ENCODE data around the gene PTPRD. TPM values are rescaled to one million over a fixed set of nuclear protein-coding genes. Genes with fewer than 3 reads are reported as not detected.

Gene PTPRD
- total and polyA plus RNA-seq, 5 donors from 2014 or later = 0.47 TPM; not detected in 4

- no peaks in the 10 kb centered on the region for H3K4me1 ChIP-seq (ENCODE audit: control insufficient read depth, insufficient read depth, low read length, poor library complexity, severe bottlenecking)
- DNase-seq (no peak), ATAC-seq (ENCODE audit: low read depth in 2 of 2) (no peak)
- peaks cover 0 to 20% (median 2%) of the 10 kb centered on the region in 7 donors for H3K9me3 Mint-ChIP-seq
- no peaks in the 10 kb centered on the region for H3K36me3 ChIP-seq (ENCODE audit: control insufficient read depth, insufficient read depth, low read length)
- no peaks in the 10 kb centered on the region for H3K4me1 Mint-ChIP-seq
- H3K27me3 ChIP-seq (ENCODE audit: control insufficient read depth, insufficient read depth, low read length) = no peaks in the 10 kb centered on the region
- no peaks in the 10 kb centered on the region for H3K27me3 Mint-ChIP-seq
- H3K9me3 ChIP-seq (ENCODE audit: control insufficient read depth in 2 of 2, low read length in 2 of 2) = no peaks in the 10 kb centered on the region
- no peak overlapping the region for H3K4me3 Mint-ChIP-seq
- H3K36me3 Mint-ChIP-seq = no peaks in the 10 kb centered on the region
- H3K27ac ChIP-seq (ENCODE audit: insufficient read depth, low read length, poor library complexity, severe bottlenecking) = no peak overlapping the region
- H3K27ac Mint-ChIP-seq = no peak overlapping the region
- no peak overlapping the region for H3K4me3 ChIP-seq (ENCODE audit: low read depth, low read length)
These were observed 1383.5 kb downstream of the PTPRD start for GRCh38 chr9:9229269-9229668.

GRCh38 chr9:9223175-9223574, 1389.6 kb downstream of the PTPRD start:
- ATAC-seq (ENCODE audit: low read depth in 2 of 2) = no peak
- Mint-ChIP-seq H3K27ac (no peak overlapping the region), H3K4me1 (no peaks in the 10 kb centered on the region), H3K9me3 (peaks cover 0 to 9% (median 0%) of the 10 kb centered on the region in 7 donors), H3K27me3 (no peaks in the 10 kb centered on the region), H3K4me3 (no peak overlapping the region), H3K36me3 (no peaks in the 10 kb centered on the region)
- H3K9me3 ChIP-seq (ENCODE audit: control insufficient read depth in 2 of 2, low read length in 2 of 2) = no peaks in the 10 kb centered on the region
- H3K4me3 ChIP-seq (ENCODE audit: low read depth, low read length) = no peak overlapping the region
- no peaks in the 10 kb centered on the region for H3K36me3 ChIP-seq (ENCODE audit: control insufficient read depth, insufficient read depth, low read length)
- no peaks in the 10 kb centered on the region for H3K27me3 ChIP-seq (ENCODE audit: control insufficient read depth, insufficient read depth, low read length)
- no peaks in the 10 kb centered on the region for H3K4me1 ChIP-seq (ENCODE audit: control insufficient read depth, insufficient read depth, low read length, poor library complexity, severe bottlenecking)
- no peak for DNase-seq
- H3K27ac ChIP-seq (ENCODE audit: insufficient read depth, low read length, poor library complexity, severe bottlenecking) = no peak overlapping the region

GRCh38 chr9:9222730-9223129, 1390.1 kb downstream of the PTPRD start:
- no peak overlapping the region for H3K27ac ChIP-seq (ENCODE audit: insufficient read depth, low read length, poor library complexity, severe bottlenecking)
- H3K4me1 ChIP-seq (ENCODE audit: control insufficient read depth, insufficient read depth, low read length, poor library complexity, severe bottlenecking) = no peaks in the 10 kb centered on the region
- DNase-seq = no peak
- Mint-ChIP-seq H3K4me3 (no peak overlapping the region), H3K9me3 (peaks cover 0 to 9% (median 0%) of the 10 kb centered on the region in 7 donors), H3K27ac (no peak overlapping the region), H3K36me3 (no peaks in the 10 kb centered on the region), H3K27me3 (no peaks in the 10 kb centered on the region), H3K4me1 (no peaks in the 10 kb centered on the region)
- no peaks in the 10 kb centered on the region for H3K9me3 ChIP-seq (ENCODE audit: control insufficient read depth in 2 of 2, low read length in 2 of 2)
- no peaks in the 10 kb centered on the region for H3K27me3 ChIP-seq (ENCODE audit: control insufficient read depth, insufficient read depth, low read length)
- no peak for ATAC-seq (ENCODE audit: low read depth in 2 of 2)
- H3K4me3 ChIP-seq (ENCODE audit: low read depth, low read length) = no peak overlapping the region
- no peaks in the 10 kb centered on the region for H3K36me3 ChIP-seq (ENCODE audit: control insufficient read depth, insufficient read depth, low read length)

GRCh38 chr9:9216934-9217333, 1395.9 kb downstream of the PTPRD start:
- H3K36me3 ChIP-seq (ENCODE audit: control insufficient read depth, insufficient read depth, low read length) = no peaks in the 10 kb centered on the region
- DNase-seq (no peak), ATAC-seq (ENCODE audit: low read depth in 2 of 2) (no peak)
- no peak overlapping the region for H3K4me3 Mint-ChIP-seq
- no peaks in the 10 kb centered on the region for H3K9me3 ChIP-seq (ENCODE audit: control insufficient read depth in 2 of 2, low read length in 2 of 2)
- no peak overlapping the region for H3K27ac ChIP-seq (ENCODE audit: insufficient read depth, low read length, poor library complexity, severe bottlenecking)
- H3K9me3 Mint-ChIP-seq = peaks cover 0 to 5% (median 2%) of the 10 kb centered on the region in 7 donors
- no peaks in the 10 kb centered on the region for H3K36me3 Mint-ChIP-seq
- H3K4me1 ChIP-seq (ENCODE audit: control insufficient read depth, insufficient read depth, low read length, poor library complexity, severe bottlenecking) = no peaks in the 10 kb centered on the region
- H3K27me3 Mint-ChIP-seq = no peaks in the 10 kb centered on the region
- H3K4me3 ChIP-seq (ENCODE audit: low read depth, low read length) = no peak overlapping the region
- H3K4me1 Mint-ChIP-seq = no peaks in the 10 kb centered on the region
- H3K27ac Mint-ChIP-seq = no peak overlapping the region
- no peaks in the 10 kb centered on the region for H3K27me3 ChIP-seq (ENCODE audit: control insufficient read depth, insufficient read depth, low read length)

DNA sequence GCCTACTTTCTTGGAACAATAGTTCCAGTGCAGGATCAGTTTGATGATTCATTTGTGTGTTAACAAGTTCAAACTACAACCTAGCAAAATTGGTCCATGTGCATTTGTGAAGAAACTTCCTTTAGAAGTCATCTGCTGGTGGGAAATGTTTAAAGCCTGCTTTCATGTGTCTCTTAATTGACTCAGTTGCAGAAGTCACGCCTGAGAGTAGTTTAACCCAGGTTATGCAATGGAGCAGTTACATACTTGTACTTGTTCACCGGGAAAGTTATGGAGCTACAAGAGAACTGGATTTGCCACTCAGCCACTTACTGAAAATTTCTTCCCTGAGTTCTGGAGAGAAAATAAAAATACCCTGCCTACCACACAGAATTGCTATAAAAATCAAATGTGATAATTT, 1397.8 kb downstream of the PTPRD start:
- no peak overlapping the region for H3K4me3 Mint-ChIP-seq
- ATAC-seq (ENCODE audit: low read depth in 2 of 2) (no peak), DNase-seq (no peak)
- no peaks in the 10 kb centered on the region for H3K9me3 ChIP-seq (ENCODE audit: control insufficient read depth in 2 of 2, low read length in 2 of 2)
- H3K27me3 Mint-ChIP-seq = no peaks in the 10 kb centered on the region
- peaks cover 0 to 3% (median 2%) of the 10 kb centered on the region in 7 donors for H3K9me3 Mint-ChIP-seq
- H3K4me3 ChIP-seq (ENCODE audit: low read depth, low read length) = no peak overlapping the region
- no peaks in the 10 kb centered on the region for H3K36me3 Mint-ChIP-seq
- H3K4me1 Mint-ChIP-seq = no peaks in the 10 kb centered on the region
- H3K36me3 ChIP-seq (ENCODE audit: control insufficient read depth, insufficient read depth, low read length) = no peaks in the 10 kb centered on the region
- no peaks in the 10 kb centered on the region for H3K27me3 ChIP-seq (ENCODE audit: control insufficient read depth, insufficient read depth, low read length)
- no peaks in the 10 kb centered on the region for H3K4me1 ChIP-seq (ENCODE audit: control insufficient read depth, insufficient read depth, low read length, poor library complexity, severe bottlenecking)
- no peak overlapping the region for H3K27ac ChIP-seq (ENCODE audit: insufficient read depth, low read length, poor library complexity, severe bottlenecking)
- no peak overlapping the region for H3K27ac Mint-ChIP-seq

- DNase-seq (no peak), ATAC-seq (ENCODE audit: low read depth in 2 of 2) (no peak)
- no peaks in the 10 kb centered on the region for H3K4me1 Mint-ChIP-seq
- peaks cover 0 to 7% (median 2%) of the 10 kb centered on the region in 7 donors for H3K9me3 Mint-ChIP-seq
- Histone ChIP-seq H3K27ac (ENCODE audit: insufficient read depth, low read length, poor library complexity, severe bottlenecking) (no peak overlapping the region), H3K27me3 (ENCODE audit: control insufficient read depth, insufficient read depth, low read length) (no peaks in the 10 kb centered on the region), H3K4me1 (ENCODE audit: control insufficient read depth, insufficient read depth, low read length, poor library complexity, severe bottlenecking) (no peaks in the 10 kb centered on the region), H3K4me3 (ENCODE audit: low read depth, low read length) (no peak overlapping the region), H3K9me3 (ENCODE audit: control insufficient read depth in 2 of 2, low read length in 2 of 2) (no peaks in the 10 kb centered on the region), H3K36me3 (ENCODE audit: control insufficient read depth, insufficient read depth, low read length) (no peaks in the 10 kb centered on the region)
- H3K27me3 Mint-ChIP-seq = no peaks in the 10 kb centered on the region
- H3K4me3 Mint-ChIP-seq = no peak overlapping the region
- H3K36me3 Mint-ChIP-seq = no peaks in the 10 kb centered on the region
- H3K27ac Mint-ChIP-seq = no peak overlapping the region
These were observed 1398.7 kb downstream of the PTPRD start for GRCh38 chr9:9214066-9214465.

DNA sequence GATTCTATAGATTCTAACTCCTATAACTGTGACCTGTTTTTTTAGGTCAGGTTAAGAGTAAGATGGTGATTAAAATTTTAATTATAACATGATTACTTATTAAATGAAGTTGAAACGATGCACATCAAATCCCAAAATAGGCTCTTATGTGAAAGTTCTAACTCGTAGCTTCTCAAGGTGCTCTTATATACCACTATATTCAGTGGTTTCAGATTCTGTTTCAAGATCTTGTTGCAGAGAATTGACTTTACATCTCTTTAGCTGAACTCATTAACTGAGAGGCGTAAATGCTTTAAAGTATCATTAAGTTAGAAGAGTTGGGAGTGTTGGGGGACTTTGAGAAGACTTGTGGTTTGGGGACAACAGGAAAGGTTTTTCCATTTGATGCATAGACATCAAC, 1399.8 kb downstream of the PTPRD start:
- H3K9me3 Mint-ChIP-seq = peaks cover 0 to 8% (median 2%) of the 10 kb centered on the region in 7 donors
- no peak overlapping the region for H3K4me3 ChIP-seq (ENCODE audit: low read depth, low read length)
- H3K27ac Mint-ChIP-seq = no peak overlapping the region
- DNase-seq = no peak
- H3K36me3 Mint-ChIP-seq = no peaks in the 10 kb centered on the region
- no peak for ATAC-seq (ENCODE audit: low read depth in 2 of 2)
- H3K27me3 Mint-ChIP-seq = no peaks in the 10 kb centered on the region
- no peak overlapping the region for H3K4me3 Mint-ChIP-seq
- no peaks in the 10 kb centered on the region for H3K9me3 ChIP-seq (ENCODE audit: control insufficient read depth in 2 of 2, low read length in 2 of 2)
- no peaks in the 10 kb centered on the region for H3K27me3 ChIP-seq (ENCODE audit: control insufficient read depth, insufficient read depth, low read length)
- no peaks in the 10 kb centered on the region for H3K4me1 ChIP-seq (ENCODE audit: control insufficient read depth, insufficient read depth, low read length, poor library complexity, severe bottlenecking)
- no peaks in the 10 kb centered on the region for H3K4me1 Mint-ChIP-seq
- H3K36me3 ChIP-seq (ENCODE audit: control insufficient read depth, insufficient read depth, low read length) = no peaks in the 10 kb centered on the region
- no peak overlapping the region for H3K27ac ChIP-seq (ENCODE audit: insufficient read depth, low read length, poor library complexity, severe bottlenecking)

GRCh38 chr9:9202276-9202675, 1410.5 kb downstream of the PTPRD start:
- Mint-ChIP-seq H3K9me3 (peaks cover 0 to 16% (median 4%) of the 10 kb centered on the region in 7 donors), H3K4me1 (no peaks in the 10 kb centered on the region), H3K27ac (no peak overlapping the region), H3K27me3 (no peaks in the 10 kb centered on the region), H3K4me3 (no peak overlapping the region), H3K36me3 (no peaks in the 10 kb centered on the region)
- H3K4me1 ChIP-seq (ENCODE audit: control insufficient read depth, insufficient read depth, low read length, poor library complexity, severe bottlenecking) = no peaks in the 10 kb centered on the region
- H3K36me3 ChIP-seq (ENCODE audit: control insufficient read depth, insufficient read depth, low read length) = no peaks in the 10 kb centered on the region
- DNase-seq (no peak), ATAC-seq (ENCODE audit: low read depth in 2 of 2) (no peak)
- no peaks in the 10 kb centered on the region for H3K9me3 ChIP-seq (ENCODE audit: control insufficient read depth in 2 of 2, low read length in 2 of 2)
- no peak overlapping the region for H3K27ac ChIP-seq (ENCODE audit: insufficient read depth, low read length, poor library complexity, severe bottlenecking)
- no peak overlapping the region for H3K4me3 ChIP-seq (ENCODE audit: low read depth, low read length)
- no peaks in the 10 kb centered on the region for H3K27me3 ChIP-seq (ENCODE audit: control insufficient read depth, insufficient read depth, low read length)
